ENCODE data around the gene TPSG1. TPM values are rescaled to one million over a fixed set of nuclear protein-coding genes. Genes with fewer than 3 reads are reported as not detected.

TPSG1 gene
- total and polyA plus RNA-seq, 2 experiments from 2014 or later: 0.81 TPM; not detected in 1

DNA sequence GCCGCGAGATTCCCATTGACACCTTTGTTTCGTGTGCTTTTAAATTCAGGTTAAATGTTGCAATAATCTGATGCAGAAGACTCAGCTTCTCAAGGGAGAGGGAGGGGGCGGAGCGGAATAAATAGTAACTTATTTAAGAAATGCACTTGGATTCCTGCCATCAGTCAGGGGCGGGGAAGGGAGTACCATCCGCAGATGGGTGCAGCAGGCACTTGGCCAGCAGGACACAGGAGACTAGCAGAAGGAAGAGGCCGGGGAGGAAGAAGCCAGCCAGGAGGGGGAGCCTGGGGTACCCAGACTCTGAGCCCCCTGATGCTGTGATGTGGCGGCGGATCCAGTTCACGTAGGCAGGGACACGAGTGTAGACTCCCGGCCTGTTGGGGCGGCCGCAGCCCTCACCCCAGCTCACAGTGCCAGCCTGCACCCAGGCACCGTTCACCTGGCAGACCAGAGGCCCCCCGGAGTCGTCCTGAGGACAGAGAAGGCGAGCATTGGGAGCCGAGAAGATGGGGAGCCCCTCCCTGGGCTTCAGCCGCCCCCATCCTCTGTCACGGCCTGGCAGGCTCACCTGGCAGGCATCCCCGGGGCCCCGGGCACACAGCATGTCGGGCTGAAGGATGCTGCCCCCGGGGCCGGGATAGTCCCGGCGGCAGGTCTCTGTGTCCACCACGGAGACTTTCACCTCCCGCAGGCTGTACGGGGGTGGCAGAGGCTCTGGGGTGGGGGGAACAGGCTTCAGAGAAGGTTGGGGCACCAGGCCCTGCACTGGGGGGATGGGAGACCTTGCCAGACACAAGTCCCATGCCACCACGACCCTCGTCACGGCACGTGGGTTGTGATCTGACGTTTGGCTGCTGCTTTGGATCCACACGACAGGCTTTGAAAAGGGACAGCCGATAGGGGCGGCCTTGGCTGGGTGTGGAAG lies 3.2 kb downstream of the TPSG1 start:
- no peaks in the 10 kb centered on the region; the same call in none of the 2 replicates for H4K20me1 ChIP-seq (replicated peaks; ENCODE audit: insufficient read depth)
- Mint-ChIP-seq H3K27me3 (ENCODE audit: insufficient read depth, low read depth, poor library complexity) (peaks cover 19% of the 10 kb centered on the region), H3K4me1 (no peaks in the 10 kb centered on the region), H3K27ac (no peak overlapping the region), H3K36me3 (ENCODE audit: low read depth) (no peaks in the 10 kb centered on the region; the same call in 2 of the 3 replicates), H3K9me3 (no peaks in the 10 kb centered on the region), H3K4me3 (no peak overlapping the region; the same call in 2 of the 3 replicates)
- H3K79me2 ChIP-seq (replicated peaks; ENCODE audit: insufficient read depth): no peaks in the 10 kb centered on the region
- H3K27me3 ChIP-seq (ENCODE audit: insufficient read depth): no peaks in the 10 kb centered on the region
- H3K27ac ChIP-seq (ENCODE audit: low read depth): no peak overlapping the region
- no peak overlapping the region for H3K4me3 ChIP-seq
- no peaks in the 10 kb centered on the region for H3F3A ChIP-seq (replicated peaks; ENCODE audit: low read depth)
- H3K36me3 ChIP-seq (ENCODE audit: insufficient read depth): no peaks in the 10 kb centered on the region
- no peak for ATAC-seq
- TF ChIP-seq, protein P1, sequence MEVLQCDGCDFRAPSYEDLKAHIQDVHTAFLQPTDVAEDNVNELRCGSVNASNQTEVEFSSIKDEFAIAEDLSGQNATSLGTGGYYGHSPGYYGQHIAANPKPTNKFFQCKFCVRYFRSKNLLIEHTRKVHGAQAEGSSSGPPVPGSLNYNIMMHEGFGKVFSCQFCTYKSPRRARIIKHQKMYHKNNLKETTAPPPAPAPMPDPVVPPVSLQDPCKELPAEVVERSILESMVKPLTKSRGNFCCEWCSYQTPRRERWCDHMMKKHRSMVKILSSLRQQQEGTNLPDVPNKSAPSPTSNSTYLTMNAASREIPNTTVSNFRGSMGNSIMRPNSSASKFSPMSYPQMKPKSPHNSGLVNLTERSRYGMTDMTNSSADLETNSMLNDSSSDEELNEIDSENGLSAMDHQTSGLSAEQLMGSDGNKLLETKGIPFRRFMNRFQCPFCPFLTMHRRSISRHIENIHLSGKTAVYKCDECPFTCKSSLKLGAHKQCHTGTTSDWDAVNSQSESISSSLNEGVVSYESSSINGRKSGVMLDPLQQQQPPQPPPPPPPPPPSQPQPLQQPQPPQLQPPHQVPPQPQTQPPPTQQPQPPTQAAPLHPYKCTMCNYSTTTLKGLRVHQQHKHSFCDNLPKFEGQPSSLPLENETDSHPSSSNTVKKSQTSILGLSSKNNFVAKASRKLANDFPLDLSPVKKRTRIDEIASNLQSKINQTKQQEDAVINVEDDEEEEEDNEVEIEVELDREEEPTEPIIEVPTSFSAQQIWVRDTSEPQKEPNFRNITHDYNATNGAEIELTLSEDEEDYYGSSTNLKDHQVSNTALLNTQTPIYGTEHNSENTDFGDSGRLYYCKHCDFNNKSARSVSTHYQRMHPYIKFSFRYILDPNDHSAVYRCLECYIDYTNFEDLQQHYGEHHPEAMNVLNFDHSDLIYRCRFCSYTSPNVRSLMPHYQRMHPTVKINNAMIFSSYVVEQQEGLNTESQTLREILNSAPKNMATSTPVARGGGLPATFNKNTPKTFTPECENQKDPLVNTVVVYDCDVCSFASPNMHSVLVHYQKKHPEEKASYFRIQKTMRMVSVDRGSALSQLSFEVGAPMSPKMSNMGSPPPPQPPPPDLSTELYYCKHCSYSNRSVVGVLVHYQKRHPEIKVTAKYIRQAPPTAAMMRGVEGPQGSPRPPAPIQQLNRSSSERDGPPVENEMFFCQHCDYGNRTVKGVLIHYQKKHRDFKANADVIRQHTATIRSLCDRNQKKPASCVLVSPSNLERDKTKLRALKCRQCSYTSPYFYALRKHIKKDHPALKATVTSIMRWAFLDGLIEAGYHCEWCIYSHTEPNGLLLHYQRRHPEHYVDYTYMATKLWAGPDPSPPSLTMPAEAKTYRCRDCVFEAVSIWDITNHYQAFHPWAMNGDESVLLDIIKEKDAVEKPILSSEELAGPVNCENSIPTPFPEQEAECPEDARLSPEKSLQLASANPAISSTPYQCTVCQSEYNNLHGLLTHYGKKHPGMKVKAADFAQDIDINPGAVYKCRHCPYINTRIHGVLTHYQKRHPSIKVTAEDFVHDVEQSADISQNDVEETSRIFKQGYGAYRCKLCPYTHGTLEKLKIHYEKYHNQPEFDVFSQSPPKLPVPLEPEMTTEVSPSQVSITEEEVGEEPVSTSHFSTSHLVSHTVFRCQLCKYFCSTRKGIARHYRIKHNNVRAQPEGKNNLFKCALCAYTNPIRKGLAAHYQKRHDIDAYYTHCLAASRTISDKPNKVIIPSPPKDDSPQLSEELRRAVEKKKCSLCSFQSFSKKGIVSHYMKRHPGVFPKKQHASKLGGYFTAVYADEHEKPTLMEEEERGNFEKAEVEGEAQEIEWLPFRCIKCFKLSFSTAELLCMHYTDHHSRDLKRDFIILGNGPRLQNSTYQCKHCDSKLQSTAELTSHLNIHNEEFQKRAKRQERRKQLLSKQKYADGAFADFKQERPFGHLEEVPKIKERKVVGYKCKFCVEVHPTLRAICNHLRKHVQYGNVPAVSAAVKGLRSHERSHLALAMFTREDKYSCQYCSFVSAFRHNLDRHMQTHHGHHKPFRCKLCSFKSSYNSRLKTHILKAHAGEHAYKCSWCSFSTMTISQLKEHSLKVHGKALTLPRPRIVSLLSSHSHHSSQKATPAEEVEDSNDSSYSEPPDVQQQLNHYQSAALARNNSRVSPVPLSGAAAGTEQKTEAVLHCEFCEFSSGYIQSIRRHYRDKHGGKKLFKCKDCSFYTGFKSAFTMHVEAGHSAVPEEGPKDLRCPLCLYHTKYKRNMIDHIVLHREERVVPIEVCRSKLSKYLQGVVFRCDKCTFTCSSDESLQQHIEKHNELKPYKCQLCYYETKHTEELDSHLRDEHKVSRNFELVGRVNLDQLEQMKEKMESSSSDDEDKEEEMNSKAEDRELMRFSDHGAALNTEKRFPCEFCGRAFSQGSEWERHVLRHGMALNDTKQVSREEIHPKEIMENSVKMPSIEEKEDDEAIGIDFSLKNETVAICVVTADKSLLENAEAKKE (CRISPR knock-in tag; IDR thresholded peaks at IDR 0.05): no peak
- TF ChIP-seq JUNB (IDR thresholded peaks at IDR 0.05; ENCODE audit: unreplicated experiment): no peak
- no peak for TF ChIP-seq EZH2phosphoT487 (IDR thresholded peaks at IDR 0.05; ENCODE audit: unreplicated experiment)
- TF ChIP-seq ZNF331 (CRISPR knock-in tag; IDR thresholded peaks at IDR 0.05; ENCODE audit: low read depth): no peak
- TF ChIP-seq ZNF114 (CRISPR knock-in tag; IDR thresholded peaks at IDR 0.05): no peak
- TF ChIP-seq STAT1 (IDR thresholded peaks at IDR 0.05; ENCODE audit: unreplicated experiment): no peak
- TF ChIP-seq, protein P2, sequence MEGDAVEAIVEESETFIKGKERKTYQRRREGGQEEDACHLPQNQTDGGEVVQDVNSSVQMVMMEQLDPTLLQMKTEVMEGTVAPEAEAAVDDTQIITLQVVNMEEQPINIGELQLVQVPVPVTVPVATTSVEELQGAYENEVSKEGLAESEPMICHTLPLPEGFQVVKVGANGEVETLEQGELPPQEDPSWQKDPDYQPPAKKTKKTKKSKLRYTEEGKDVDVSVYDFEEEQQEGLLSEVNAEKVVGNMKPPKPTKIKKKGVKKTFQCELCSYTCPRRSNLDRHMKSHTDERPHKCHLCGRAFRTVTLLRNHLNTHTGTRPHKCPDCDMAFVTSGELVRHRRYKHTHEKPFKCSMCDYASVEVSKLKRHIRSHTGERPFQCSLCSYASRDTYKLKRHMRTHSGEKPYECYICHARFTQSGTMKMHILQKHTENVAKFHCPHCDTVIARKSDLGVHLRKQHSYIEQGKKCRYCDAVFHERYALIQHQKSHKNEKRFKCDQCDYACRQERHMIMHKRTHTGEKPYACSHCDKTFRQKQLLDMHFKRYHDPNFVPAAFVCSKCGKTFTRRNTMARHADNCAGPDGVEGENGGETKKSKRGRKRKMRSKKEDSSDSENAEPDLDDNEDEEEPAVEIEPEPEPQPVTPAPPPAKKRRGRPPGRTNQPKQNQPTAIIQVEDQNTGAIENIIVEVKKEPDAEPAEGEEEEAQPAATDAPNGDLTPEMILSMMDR (conservative IDR thresholded peaks at IDR 0.05; ENCODE audit: low read depth in 2 of 2): no peak
- TF ChIP-seq EZH2 (IDR thresholded peaks at IDR 0.05; ENCODE audit: low read depth, unreplicated experiment): no peak
- TF ChIP-seq CREB1 (CRISPR knock-in tag; IDR thresholded peaks at IDR 0.05; ENCODE audit: low read depth): no peak
- TF ChIP-seq, protein P3, sequence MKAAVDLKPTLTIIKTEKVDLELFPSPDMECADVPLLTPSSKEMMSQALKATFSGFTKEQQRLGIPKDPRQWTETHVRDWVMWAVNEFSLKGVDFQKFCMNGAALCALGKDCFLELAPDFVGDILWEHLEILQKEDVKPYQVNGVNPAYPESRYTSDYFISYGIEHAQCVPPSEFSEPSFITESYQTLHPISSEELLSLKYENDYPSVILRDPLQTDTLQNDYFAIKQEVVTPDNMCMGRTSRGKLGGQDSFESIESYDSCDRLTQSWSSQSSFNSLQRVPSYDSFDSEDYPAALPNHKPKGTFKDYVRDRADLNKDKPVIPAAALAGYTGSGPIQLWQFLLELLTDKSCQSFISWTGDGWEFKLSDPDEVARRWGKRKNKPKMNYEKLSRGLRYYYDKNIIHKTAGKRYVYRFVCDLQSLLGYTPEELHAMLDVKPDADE (IDR thresholded peaks at IDR 0.05): no peak
- TF ChIP-seq, protein P4, sequence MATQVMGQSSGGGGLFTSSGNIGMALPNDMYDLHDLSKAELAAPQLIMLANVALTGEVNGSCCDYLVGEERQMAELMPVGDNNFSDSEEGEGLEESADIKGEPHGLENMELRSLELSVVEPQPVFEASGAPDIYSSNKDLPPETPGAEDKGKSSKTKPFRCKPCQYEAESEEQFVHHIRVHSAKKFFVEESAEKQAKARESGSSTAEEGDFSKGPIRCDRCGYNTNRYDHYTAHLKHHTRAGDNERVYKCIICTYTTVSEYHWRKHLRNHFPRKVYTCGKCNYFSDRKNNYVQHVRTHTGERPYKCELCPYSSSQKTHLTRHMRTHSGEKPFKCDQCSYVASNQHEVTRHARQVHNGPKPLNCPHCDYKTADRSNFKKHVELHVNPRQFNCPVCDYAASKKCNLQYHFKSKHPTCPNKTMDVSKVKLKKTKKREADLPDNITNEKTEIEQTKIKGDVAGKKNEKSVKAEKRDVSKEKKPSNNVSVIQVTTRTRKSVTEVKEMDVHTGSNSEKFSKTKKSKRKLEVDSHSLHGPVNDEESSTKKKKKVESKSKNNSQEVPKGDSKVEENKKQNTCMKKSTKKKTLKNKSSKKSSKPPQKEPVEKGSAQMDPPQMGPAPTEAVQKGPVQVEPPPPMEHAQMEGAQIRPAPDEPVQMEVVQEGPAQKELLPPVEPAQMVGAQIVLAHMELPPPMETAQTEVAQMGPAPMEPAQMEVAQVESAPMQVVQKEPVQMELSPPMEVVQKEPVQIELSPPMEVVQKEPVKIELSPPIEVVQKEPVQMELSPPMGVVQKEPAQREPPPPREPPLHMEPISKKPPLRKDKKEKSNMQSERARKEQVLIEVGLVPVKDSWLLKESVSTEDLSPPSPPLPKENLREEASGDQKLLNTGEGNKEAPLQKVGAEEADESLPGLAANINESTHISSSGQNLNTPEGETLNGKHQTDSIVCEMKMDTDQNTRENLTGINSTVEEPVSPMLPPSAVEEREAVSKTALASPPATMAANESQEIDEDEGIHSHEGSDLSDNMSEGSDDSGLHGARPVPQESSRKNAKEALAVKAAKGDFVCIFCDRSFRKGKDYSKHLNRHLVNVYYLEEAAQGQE (IDR thresholded peaks at IDR 0.05; ENCODE audit: unreplicated experiment): no peak
- no peak for TF ChIP-seq POLR2AphosphoS5 (IDR thresholded peaks at IDR 0.05; ENCODE audit: low read depth)
- no peak for TF ChIP-seq NANOG (IDR thresholded peaks at IDR 0.05; ENCODE audit: borderline replicate concordance)
- no peaks in the 10 kb centered on the region for H3K9me2 ChIP-seq (ENCODE audit: insufficient read depth)
- H2AFZ ChIP-seq: no peak overlapping the region
- no peak overlapping the region for H3K4me2 ChIP-seq
- no peaks in the 10 kb centered on the region for H3K4me1 ChIP-seq (ENCODE audit: insufficient read depth)
- no peak for DNase-seq (ENCODE audit: low spot score)

All from GM23338 (cell line).